Measurements from ENCODE around the gene DEAF1.

GRCh38 chr11:695288-695537 is 191 bp upstream of the DEAF1 start:
- no peak for TF ChIP-seq CTCF (conservative IDR thresholded peaks at IDR 0.05 in 1 of 2, IDR thresholded peaks at IDR 0.05 in 1 of 2; ENCODE audit: low read depth in 1 of 2, low read length in 2 of 2)
- no peak for TF ChIP-seq EZH2 (IDR thresholded peaks at IDR 0.05; ENCODE audit: low read length, missing control alignments)

All from fibroblast of lung (primary cell).